Large intestine (tissue), 3 donors: Measurements from ENCODE around the gene UBE2K. TPM values are rescaled to one million over a fixed set of nuclear protein-coding genes. Genes with fewer than 3 reads are reported as not detected.
A peak's percentile ranks its signal among the peaks of the same experiment; 100 is the strongest.
"Not testable (repeated sequence)": the region's sequence is repeated elsewhere in the genome, so short reads cannot be mapped to it uniquely, and the experiment has no call there.

Source experiments
- DNase-seq, 2 donors: peaks; one replicate each; pipeline versions ENCODE4 v3.0.0 to v3.0.0-alpha.2; 2013
- H3K27ac ChIP-seq: one replicate; pipeline ENCODE4 v1.5.1; 2013; ENCODE audit warnings: low read length
- H3K27me3 ChIP-seq: 2 replicates; pipeline ENCODE4 v1.6.1; 2013; ENCODE audit warnings: low read length; ENCODE audit not compliant: control insufficient read depth, insufficient read depth
- H3K36me3 ChIP-seq: 2 replicates; pipeline ENCODE4 v1.6.1; 2013; ENCODE audit warnings: low read length; ENCODE audit not compliant: control insufficient read depth, insufficient read depth
- H3K4me1 ChIP-seq: one replicate; pipeline ENCODE4 v1.6.1; 2013; ENCODE audit warnings: low read length; ENCODE audit not compliant: control insufficient read depth, insufficient read depth
- H3K4me3 ChIP-seq: one replicate; pipeline ENCODE4 v1.5.1; 2013; ENCODE audit warnings: low read length
- H3K9me3 ChIP-seq: one replicate; pipeline ENCODE4 v1.6.1; 2013; ENCODE audit warnings: mild to moderate bottlenecking, low read depth, low read length, moderate library complexity; ENCODE audit not compliant: control insufficient read depth
- WGBS: methylation state at CpG from one replicate; pipeline ENCODE4 v1.1.5; 2013; ENCODE audit warnings: low lambda C conversion rate; ENCODE audit not compliant: insufficient coverage; 5-methylcytosine and 5-hydroxymethylcytosine counted together
- polyA plus RNA-seq: library from polyadenylated mRNA; unstranded; fragments of 120-200 nt; gene quantifications from one replicate; pipeline ENCODE4 v1.2.1, GENCODE V29; 2013

The UBE2K gene
- polyA plus RNA-seq, 1 donor: 55.5 TPM

GRCh38 chr4:39685990-39686389 is 11.9 kb upstream of the UBE2K start:
- H3K4me3 ChIP-seq: no peak overlapping the region
- H3K9me3 ChIP-seq: no peaks in the 10 kb centered on the region
- no peak for DNase-seq
- H3K27me3 ChIP-seq: no peaks in the 10 kb centered on the region
- H3K4me1 ChIP-seq: no peaks in the 10 kb centered on the region
- no peak overlapping the region for H3K27ac ChIP-seq
- H3K36me3 ChIP-seq: no peaks in the 10 kb centered on the region
- 0% methylated on average over 1 of the region's 1 CpG for WGBS

DNA sequence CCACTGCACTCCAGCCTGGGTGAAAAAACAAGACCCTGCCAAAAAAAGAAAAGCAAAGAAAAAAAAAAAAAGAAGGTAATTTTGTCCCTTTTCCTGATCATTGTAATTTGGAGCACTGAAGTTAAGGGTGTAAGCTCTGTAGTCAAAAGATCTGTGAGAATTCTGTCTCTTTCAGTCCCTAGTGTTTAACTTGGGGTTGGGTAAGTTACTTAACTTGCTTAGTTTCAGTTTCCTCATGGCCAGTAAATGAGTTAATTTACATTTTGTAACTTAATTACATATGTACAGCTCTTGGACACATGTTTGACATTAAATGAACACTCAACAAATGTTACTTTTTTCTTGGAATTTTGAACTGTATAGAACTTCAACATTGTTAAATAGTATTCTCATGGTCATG is 10.9 kb upstream of the UBE2K start:
- DNase-seq: no peak
- H3K4me3 ChIP-seq: no peak overlapping the region
- H3K4me1 ChIP-seq: no peaks in the 10 kb centered on the region
- no peaks in the 10 kb centered on the region for H3K9me3 ChIP-seq
- H3K36me3 ChIP-seq: no peaks in the 10 kb centered on the region
- no peak overlapping the region for H3K27ac ChIP-seq
- no peaks in the 10 kb centered on the region for H3K27me3 ChIP-seq

GRCh38 chr4:39689970-39690369 is 8.0 kb upstream of the UBE2K start:
- Histone ChIP-seq H3K4me3 (no peak overlapping the region), H3K27ac (no peak overlapping the region), H3K9me3 (no peaks in the 10 kb centered on the region), H3K27me3 (no peaks in the 10 kb centered on the region), H3K4me1 (no peaks in the 10 kb centered on the region), H3K36me3 (no peaks in the 10 kb centered on the region)
- WGBS: 75% methylated on average over 2 of the region's 7 CpGs
- DNase-seq: no peak

- H3K36me3 ChIP-seq: peaks cover 7% of the 10 kb centered on the region
- H3K27me3 ChIP-seq: no peaks in the 10 kb centered on the region
- H3K27ac ChIP-seq: peak overlapping the region; percentile 94
- H3K9me3 ChIP-seq: no peaks in the 10 kb centered on the region
- WGBS: no CpG with 5 or more reads among the region's 21 CpGs
- H3K4me1 ChIP-seq: peaks cover 9% of the 10 kb centered on the region
- DNase-seq: peak; percentile 33 to 74
- H3K4me3 ChIP-seq: peak overlapping the region; percentile 99
These were observed 581 bp downstream of the UBE2K start for GRCh38 chr4:39698424-39699009.

GRCh38 chr4:39699687-39700409 is 1.9 kb downstream of the UBE2K start:
- peaks cover 9% of the 10 kb centered on the region for H3K4me1 ChIP-seq
- no peaks in the 10 kb centered on the region for H3K27me3 ChIP-seq
- DNase-seq: peak in 1 of 2 donors; percentile 32
- 0% methylated on average over 2 of the region's 4 CpGs for WGBS
- H3K27ac ChIP-seq: peak overlapping the region; percentile 5
- H3K36me3 ChIP-seq: peaks cover 7% of the 10 kb centered on the region
- no peaks in the 10 kb centered on the region for H3K9me3 ChIP-seq
- peak overlapping the region; percentile 14 for H3K4me3 ChIP-seq

- H3K4me3 ChIP-seq: peak overlapping the region; percentile 14
- WGBS: 0% methylated on average over 1 of the region's 3 CpGs
These were observed 2.6 kb downstream of the UBE2K start for GRCh38 chr4:39700554-39700953.

GRCh38 chr4:39702716-39703115 is 4.8 kb downstream of the UBE2K start:
- no peak for DNase-seq
- Histone ChIP-seq H3K27ac (no peak overlapping the region), H3K4me1 (no peaks in the 10 kb centered on the region), H3K36me3 (peaks cover 13% of the 10 kb centered on the region), H3K4me3 (no peak overlapping the region), H3K27me3 (no peaks in the 10 kb centered on the region), H3K9me3 (no peaks in the 10 kb centered on the region)
- no CpG with 5 or more reads among the region's 2 CpGs for WGBS

More at GRCh38 chr4:39700554-39700953, 2.6 kb downstream of the UBE2K start:
- no peaks in the 10 kb centered on the region for H3K9me3 ChIP-seq
- H3K4me1 ChIP-seq: peaks cover 9% of the 10 kb centered on the region
- DNase-seq: no peak
- peaks cover 11% of the 10 kb centered on the region for H3K36me3 ChIP-seq
- H3K27ac ChIP-seq: no peak overlapping the region
- H3K27me3 ChIP-seq: no peaks in the 10 kb centered on the region

GRCh38 chr4:39704789-39705188 is 6.9 kb downstream of the UBE2K start:
- H3K9me3 ChIP-seq, H3K4me3 ChIP-seq, H3K27ac ChIP-seq, DNase-seq, H3K4me1 ChIP-seq, H3K27me3 ChIP-seq: not testable (repeated sequence)
- peaks cover 15% of the 10 kb centered on the region for H3K36me3 ChIP-seq
- 100% methylated on average over 3 of the region's 13 CpGs for WGBS

- no peaks in the 10 kb centered on the region for H3K9me3 ChIP-seq
- H3K27me3 ChIP-seq: no peaks in the 10 kb centered on the region
- H3K36me3 ChIP-seq: peaks cover 15% of the 10 kb centered on the region
- no CpG with 5 or more reads among the region's 6 CpGs for WGBS
- DNase-seq: no peak
- H3K4me1 ChIP-seq: no peaks in the 10 kb centered on the region
- H3K4me3 ChIP-seq: no peak overlapping the region
- H3K27ac ChIP-seq: no peak overlapping the region
These were observed 8.4 kb downstream of the UBE2K start for GRCh38 chr4:39706334-39706733.

DNA sequence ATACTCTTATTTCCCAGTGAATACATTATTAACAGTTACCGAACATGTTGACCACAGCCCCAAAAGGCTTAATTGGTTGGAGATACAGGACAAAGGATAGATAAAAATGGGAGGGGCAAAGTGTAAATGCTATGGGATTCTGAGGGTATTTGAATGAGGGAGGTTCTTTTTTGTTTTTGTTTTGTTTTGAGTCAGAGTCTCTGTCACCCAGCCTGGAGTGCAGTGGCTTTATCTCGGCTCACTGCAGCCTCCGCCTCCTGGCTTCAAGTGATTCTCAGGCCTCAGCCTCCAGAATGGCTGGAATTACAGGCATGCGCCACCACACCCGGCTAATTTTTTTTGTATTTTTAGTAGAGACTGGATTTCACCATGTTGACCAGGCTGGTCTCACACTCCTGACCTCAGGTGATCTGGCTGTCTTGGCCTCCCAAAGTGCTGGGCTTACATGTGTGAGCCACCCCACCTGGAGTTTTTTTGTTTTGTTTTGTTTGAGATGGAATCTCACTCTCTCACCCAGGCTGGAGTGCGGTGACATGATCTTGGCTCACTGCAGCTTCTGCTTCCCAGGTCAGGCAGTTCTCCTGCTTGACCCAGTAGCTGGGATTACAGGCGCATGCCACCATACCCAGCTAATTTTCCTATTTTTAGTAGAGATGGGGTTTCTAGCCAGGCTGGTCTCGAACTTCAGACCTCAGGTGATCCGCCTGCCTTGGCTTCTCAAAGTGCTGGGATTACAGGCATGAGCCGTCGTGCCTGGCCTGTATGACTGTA is 9.0 kb downstream of the UBE2K start:
- peaks cover 17% of the 10 kb centered on the region for H3K36me3 ChIP-seq
- H3K4me1 ChIP-seq: no peaks in the 10 kb centered on the region
- no peaks in the 10 kb centered on the region for H3K9me3 ChIP-seq
- H3K4me3 ChIP-seq: no peak overlapping the region
- no peak for DNase-seq
- no peaks in the 10 kb centered on the region for H3K27me3 ChIP-seq
- H3K27ac ChIP-seq: no peak overlapping the region
- 100% methylated on average over 1 of the region's 11 CpGs for WGBS
